Peyer's patch (tissue), 4 donors: ENCODE data around the gene DAAM1. TPM values are rescaled to one million over a fixed set of nuclear protein-coding genes. Genes with fewer than 3 reads are reported as not detected.

Source experiments
- DNase-seq, 3 donors: peaks; one replicate each; pipeline ENCODE4 v3.0.0-alpha.2; 2017 to 2019
- H3K27ac ChIP-seq, 4 donors: fragments of 200-600 bp; sonication (generic); one replicate each; pipeline ENCODE4 v1.5.1; 2016 to 2019
- H3K27me3 ChIP-seq, 2 donors: fragments of 200-600 bp; sonication (generic); one replicate each; pipeline ENCODE4 v1.5.1; 2019
- H3K36me3 ChIP-seq, 3 donors: fragments of 200-600 bp; sonication (generic); one replicate each; pipeline ENCODE4 v1.5.1; 2016 to 2019
- H3K4me1 ChIP-seq, 4 donors: fragments of 200-600 bp; sonication (generic); one replicate each; pipeline ENCODE4 v1.5.1; 2016 to 2019
- H3K4me3 ChIP-seq, 4 donors: fragments of 200-600 bp; sonication (generic); 1 replicate in 3 of 4; 2 replicates in 1 of 4; pipeline ENCODE4 v1.5.1; 2016 to 2019; ENCODE audit warnings: mild to moderate bottlenecking in 1 of 4
- H3K9me3 ChIP-seq, 4 donors: fragments of 200-600 bp; sonication (generic); one replicate each; pipeline ENCODE4 v1.5.1; 2016 to 2019; ENCODE audit warnings: mild to moderate bottlenecking in 1 of 4
- CTCF ChIP-seq, 6 experiments: fragments of 450-650 bp in 4 of 6; fragments of 200-600 bp in 2 of 6; sonication (generic) in 1 of 6; IDR thresholded peaks; one replicate each; pipeline ENCODE4 v1.5.1; 2017 to 2019; ENCODE audit warnings: antibody characterized with exemption in 6 of 6, mild to moderate bottlenecking in 3 of 6, moderate library complexity in 1 of 6
- POLR2A ChIP-seq, 2 donors: fragments of 450-650 bp; IDR thresholded peaks; one replicate each; pipeline ENCODE4 v1.5.1; 2017; ENCODE audit warnings: antibody characterized with exemption in 2 of 2, mild to moderate bottlenecking in 2 of 2, moderate library complexity in 2 of 2
- total RNA-seq, 4 donors: library from RNA; depleted of rRNA; stranded (reverse); fragments of >200 nt; gene quantifications; one replicate each; pipeline ENCODE4 v1.1.0, GENCODE V29; 2016

Gene DAAM1
- total RNA-seq, 4 donors from 2014 or later = 17.7 to 110 (median 61.7) TPM

- DNase-seq = no peak
- Histone ChIP-seq H3K27ac (no peak overlapping the region), H3K4me3 (no peak overlapping the region), H3K36me3 (no peaks in the 10 kb centered on the region), H3K27me3 (no peaks in the 10 kb centered on the region), H3K4me1 (peaks cover 0 to 20% (median 0%) of the 10 kb centered on the region in 4 donors), H3K9me3 (no peaks in the 10 kb centered on the region)
- no peak for TF ChIP-seq CTCF (IDR thresholded peaks at IDR 0.05)
- no peak for TF ChIP-seq POLR2A (IDR thresholded peaks at IDR 0.05)
Observed at GRCh38 chr14:59236195-59236594, 47.7 kb downstream of the DAAM1 start.

GRCh38 chr14:59238216-59238615, 49.7 kb downstream of the DAAM1 start:
- TF ChIP-seq CTCF (IDR thresholded peaks at IDR 0.05) (no peak), POLR2A (IDR thresholded peaks at IDR 0.05) (no peak)
- H3K27ac ChIP-seq = no peak overlapping the region
- no peaks in the 10 kb centered on the region for H3K27me3 ChIP-seq
- no peaks in the 10 kb centered on the region for H3K36me3 ChIP-seq
- H3K4me3 ChIP-seq = no peak overlapping the region
- DNase-seq = no peak
- H3K4me1 ChIP-seq = peaks cover 0 to 24% (median 0%) of the 10 kb centered on the region in 4 donors
- H3K9me3 ChIP-seq = no peaks in the 10 kb centered on the region

GRCh38 chr14:59239022-59239421, 50.6 kb downstream of the DAAM1 start:
- Histone ChIP-seq H3K9me3 (no peaks in the 10 kb centered on the region), H3K27ac (no peak overlapping the region), H3K4me1 (peaks cover 0 to 24% (median 0%) of the 10 kb centered on the region in 4 donors), H3K4me3 (no peak overlapping the region), H3K27me3 (no peaks in the 10 kb centered on the region), H3K36me3 (no peaks in the 10 kb centered on the region)
- no peak for TF ChIP-seq CTCF (IDR thresholded peaks at IDR 0.05)
- TF ChIP-seq POLR2A (IDR thresholded peaks at IDR 0.05) = no peak
- no peak for DNase-seq

GRCh38 chr14:59240356-59240755, 51.9 kb downstream of the DAAM1 start:
- Histone ChIP-seq H3K36me3 (no peaks in the 10 kb centered on the region), H3K27ac (no peak overlapping the region), H3K4me3 (no peak overlapping the region), H3K4me1 (peaks cover 0 to 24% (median 0%) of the 10 kb centered on the region in 4 donors), H3K27me3 (no peaks in the 10 kb centered on the region), H3K9me3 (no peaks in the 10 kb centered on the region)
- no peak for DNase-seq
- TF ChIP-seq CTCF (IDR thresholded peaks at IDR 0.05) (no peak), POLR2A (IDR thresholded peaks at IDR 0.05) (no peak)

- H3K27ac ChIP-seq = no peak overlapping the region
- no peaks in the 10 kb centered on the region for H3K36me3 ChIP-seq
- H3K27me3 ChIP-seq = no peaks in the 10 kb centered on the region
- TF ChIP-seq POLR2A (IDR thresholded peaks at IDR 0.05) = no peak
- no peak overlapping the region for H3K4me3 ChIP-seq
- no peak for DNase-seq
- H3K4me1 ChIP-seq = peaks cover 0 to 24% (median 0%) of the 10 kb centered on the region in 4 donors
- no peaks in the 10 kb centered on the region for H3K9me3 ChIP-seq
Observed at GRCh38 chr14:59241121-59241520, 52.7 kb downstream of the DAAM1 start.

GRCh38 chr14:59243174-59243573, 54.7 kb downstream of the DAAM1 start:
- H3K4me1 ChIP-seq = peaks cover 0 to 16% (median 0%) of the 10 kb centered on the region in 4 donors
- TF ChIP-seq POLR2A (IDR thresholded peaks at IDR 0.05) (no peak), CTCF (IDR thresholded peaks at IDR 0.05) (no peak)

More at GRCh38 chr14:59243174-59243573, 54.7 kb downstream of the DAAM1 start:
- H3K9me3 ChIP-seq = no peaks in the 10 kb centered on the region
- no peaks in the 10 kb centered on the region for H3K27me3 ChIP-seq
- H3K4me3 ChIP-seq = no peak overlapping the region
- no peak overlapping the region for H3K27ac ChIP-seq
- DNase-seq = no peak
- H3K36me3 ChIP-seq = no peaks in the 10 kb centered on the region
